ENCODE results near the gene SPDYE17.
"Not testable (repeated sequence)": the region's sequence is repeated elsewhere in the genome, so short reads cannot be mapped to it uniquely, and the experiment has no call there.

The SPDYE17 gene, protein sequence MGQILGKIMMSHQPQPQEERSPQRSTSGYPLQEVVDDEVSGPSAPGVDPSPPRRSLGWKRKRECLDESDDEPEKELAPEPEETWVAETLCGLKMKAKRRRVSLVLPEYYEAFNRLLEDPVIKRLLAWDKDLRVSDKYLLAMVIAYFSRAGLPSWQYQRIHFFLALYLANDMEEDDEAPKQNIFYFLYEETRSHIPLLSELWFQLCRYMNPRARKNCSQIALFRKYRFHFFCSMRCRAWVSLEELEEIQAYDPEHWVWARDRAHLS

DNA sequence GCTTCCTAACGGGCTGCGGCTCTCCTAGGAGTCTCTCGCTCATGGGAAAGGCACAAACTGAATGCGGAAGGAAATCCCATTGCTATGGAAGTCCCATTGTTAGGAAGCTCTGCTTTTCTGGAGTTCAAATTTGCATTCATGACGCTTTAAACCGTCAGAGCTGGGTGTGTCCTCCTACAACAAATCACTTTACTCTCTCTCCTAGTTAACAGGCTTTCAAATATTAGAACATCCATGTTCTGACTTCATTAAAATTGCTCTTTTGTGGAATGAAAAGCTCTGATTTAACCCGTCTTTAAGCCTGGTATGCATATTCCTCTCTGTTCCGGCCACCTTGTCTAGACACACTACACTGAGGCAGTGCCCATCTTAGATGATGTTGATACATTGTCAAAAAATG lies at the start of gene SPDYE17:
SPDYE17 (minus strand) TSS at position 101 of the 400 bp plus-strand sequence. CDS start 1,791 bp downstream, outside the sequence.
- not testable (repeated sequence) for DNase-seq

DNA sequence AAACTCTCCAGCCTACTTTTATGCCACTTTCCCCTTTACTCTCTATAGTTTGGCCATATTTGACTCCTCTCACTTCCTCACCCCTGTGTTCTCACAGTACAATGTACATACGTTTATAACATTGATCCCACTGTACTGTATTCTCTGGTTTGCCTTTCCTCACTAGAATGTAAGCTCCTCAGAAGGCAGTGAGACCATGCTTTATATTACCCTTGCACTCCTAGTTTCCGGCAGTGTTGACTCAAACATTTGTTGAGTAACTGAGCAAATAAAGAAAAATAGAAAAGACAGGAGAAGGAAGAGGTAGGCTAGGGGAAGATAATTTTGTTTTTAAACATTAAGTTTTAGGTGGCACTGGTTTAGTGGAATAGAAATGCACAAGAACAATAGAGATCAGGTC lies 48.1 kb upstream of the SPDYE17 start:
- DNase-seq, result not testable (repeated sequence)

DNA sequence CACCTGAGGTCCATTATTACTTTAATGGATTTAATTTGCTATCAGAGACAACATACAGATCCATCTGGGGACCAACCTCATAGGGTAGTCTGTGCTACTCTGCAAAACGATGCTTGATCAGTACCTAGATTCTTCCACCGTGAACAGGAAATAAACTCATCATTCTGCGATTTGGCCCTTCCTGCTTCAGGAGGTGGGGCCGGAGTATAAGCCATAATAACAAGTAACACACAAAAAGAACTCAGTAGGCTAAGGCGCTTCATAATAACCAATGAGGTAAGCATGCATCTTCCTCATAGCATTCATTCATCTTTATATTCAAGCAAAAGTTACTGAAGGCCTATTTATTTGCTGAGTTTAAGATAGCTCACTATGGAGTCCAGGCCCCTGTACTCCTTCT lies 47.5 kb upstream of the SPDYE17 start:
- DNase-seq, result not testable (repeated sequence)

DNA sequence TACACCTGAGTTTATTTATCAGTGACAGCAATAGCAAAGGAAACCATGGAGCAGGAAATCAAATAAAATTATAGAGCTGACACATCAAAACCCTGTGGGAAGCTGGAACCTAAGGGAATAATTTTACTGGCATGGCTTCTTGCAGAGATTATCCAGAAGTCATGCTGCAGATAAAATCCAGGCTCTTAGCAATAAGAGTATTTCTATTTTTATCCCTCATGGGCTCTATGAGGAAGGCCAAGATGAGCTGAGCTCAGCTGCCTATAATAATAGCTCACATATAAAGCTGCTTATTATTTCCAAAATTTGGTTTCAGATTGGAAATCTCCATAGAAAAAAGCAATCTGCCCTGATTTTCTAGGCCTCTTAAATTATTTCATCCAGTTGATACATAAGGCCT lies 47.0 kb upstream of the SPDYE17 start:
- DNase-seq, result not testable (repeated sequence)

DNA sequence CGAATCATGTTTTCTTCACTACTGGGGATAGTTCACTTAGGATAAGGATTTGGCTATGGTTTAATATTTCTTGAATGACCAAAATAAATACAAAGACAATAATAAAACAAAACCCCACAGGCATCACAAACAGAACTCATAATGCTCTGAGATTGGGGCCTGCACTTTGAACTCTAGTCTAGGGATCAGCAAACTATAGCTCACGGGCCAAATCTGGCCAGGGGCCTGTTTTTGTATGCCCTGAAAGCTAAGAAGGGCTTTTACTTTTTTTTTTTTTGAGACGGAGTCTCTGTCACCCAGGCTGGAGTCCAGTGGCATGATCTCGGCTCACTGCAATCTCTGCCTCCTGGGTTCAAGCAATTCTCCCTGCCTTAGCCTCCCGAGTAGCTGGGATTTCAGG lies 44.9 kb upstream of the SPDYE17 start:
- DNase-seq, result not testable (repeated sequence)

DNA sequence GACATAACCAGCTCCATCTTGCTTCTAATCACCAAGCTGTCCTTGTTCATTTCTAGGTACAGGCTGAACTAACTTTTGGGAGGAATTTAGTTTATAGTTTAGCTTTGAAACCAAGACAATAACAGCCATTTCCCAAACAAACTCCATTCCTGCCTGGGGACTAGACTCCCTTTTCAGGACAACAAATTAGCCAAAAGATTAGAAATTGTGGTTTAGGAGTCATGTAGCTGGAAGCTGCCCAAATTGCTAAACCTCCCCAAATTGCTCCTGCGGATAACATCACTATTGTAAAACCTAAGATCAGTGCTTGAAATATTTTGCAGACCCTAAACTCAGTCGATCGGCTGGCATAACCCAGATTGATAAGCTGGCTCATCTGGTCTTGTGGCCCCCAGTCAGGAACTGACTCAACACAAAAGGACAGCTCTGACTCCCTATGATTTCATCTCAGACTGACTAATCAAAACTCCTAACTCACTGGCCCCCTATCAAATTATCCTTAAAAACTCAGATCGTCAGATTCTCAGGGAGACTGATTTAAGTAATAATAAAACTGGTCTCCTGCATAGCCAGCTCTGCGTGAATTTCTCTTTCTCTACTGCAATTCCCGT lies 42.7 kb upstream of the SPDYE17 start:
- DNase-seq, result not testable (repeated sequence)

DNA sequence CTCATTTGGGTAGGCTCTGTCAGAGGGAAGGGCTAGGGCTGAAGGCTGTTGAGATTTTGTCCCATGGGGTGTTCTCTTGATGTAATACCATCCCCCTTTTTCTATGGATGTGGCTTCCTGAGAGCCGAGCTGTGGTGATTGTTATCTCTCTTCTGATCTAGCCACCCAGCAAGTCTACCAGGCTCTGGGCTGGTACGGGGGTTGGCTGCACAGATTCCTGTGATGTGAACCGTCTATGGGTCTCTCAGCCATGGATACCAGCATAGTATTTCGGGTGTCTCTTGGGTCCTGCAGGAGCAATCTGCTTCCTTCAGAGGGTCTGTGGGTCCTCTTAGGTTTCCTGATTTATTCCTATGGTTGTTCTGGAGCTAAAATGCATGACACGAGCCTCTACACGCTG lies 38.9 kb upstream of the SPDYE17 start:
- not testable (repeated sequence) for DNase-seq

DNA sequence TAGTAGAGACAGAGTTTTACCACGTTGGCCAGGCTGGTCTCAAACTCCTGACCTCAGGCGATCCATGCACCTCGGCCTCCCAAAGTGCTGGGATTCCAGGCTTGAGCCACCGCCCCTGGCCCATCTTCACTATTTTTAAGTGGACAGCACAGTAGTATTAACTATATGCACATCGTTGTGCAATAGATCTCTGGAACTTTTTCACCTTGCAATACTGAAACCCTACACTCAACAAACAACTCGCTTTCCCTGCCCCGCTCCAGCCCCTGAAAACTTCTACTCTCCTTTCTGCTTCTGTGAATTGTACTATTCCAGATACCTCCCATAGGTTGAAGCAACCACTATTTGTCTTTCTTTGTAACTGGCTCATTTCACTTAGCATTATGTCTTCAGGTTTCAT lies 33.7 kb upstream of the SPDYE17 start:
- DNase-seq, result not testable (repeated sequence)

DNA sequence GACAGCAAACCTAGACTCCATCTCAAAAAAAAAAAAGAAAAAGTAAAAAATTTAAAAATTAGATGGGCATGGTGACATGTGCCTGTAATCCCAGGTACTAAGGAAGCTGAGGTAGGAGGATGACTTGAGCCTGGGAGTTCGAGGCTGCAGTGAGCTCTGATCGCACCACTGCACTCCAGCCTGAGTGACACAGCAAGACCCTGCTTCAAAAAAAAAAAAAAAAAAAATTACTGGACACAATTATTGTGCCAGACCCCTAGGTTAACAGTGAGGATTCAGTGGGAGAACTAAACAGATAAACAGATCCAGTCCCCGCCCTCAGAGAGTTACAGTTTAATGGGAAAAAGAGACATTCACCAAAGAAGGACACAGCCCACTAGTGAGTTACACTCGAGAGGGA lies 31.6 kb upstream of the SPDYE17 start:
- not testable (repeated sequence) for DNase-seq

DNA sequence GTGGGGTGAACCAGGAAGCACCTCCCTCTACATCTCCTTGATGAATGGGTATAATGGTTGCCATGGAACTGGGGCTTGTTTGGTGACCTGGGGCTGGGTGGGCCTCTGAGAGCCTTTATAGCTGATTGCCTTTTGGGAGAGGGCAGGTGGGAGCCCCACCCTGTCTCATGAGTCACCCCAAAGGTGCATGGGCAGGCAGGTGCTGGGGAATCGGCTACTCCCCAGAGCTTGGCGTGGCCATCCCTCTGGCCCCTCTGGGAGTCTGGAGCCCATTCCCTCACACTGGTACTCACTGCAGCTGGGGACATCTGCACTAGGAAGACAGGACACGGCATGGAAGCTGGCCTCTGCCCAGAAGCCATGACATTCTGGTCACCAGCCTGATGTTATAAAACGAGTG lies 30.4 kb upstream of the SPDYE17 start, which contains the start of gene SPDYE18:
SPDYE18 (minus strand) TSS at position 2 of the 400 bp plus-strand sequence. CDS start 2,046 bp downstream, outside the sequence.
- not testable (repeated sequence) for DNase-seq

DNA sequence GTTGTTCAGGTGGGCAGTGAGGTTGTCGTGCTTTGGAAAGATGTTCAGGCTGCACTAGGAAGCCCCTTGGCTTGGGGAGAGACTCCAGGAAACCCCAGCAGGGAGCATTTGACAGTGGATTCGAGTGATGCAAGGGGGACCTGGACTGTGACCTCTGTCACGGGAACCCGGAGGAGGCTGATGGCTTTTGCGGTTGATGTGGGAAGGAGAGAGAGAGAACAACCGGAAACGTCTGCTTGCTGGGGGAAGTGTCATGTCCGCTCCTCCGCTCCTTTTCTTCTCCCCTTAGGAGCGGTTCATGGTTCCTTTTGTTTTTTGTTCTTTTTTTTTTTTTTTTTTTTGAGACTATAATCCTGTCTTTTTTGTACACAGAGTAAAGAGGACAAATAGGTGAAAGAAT lies 5.8 kb downstream of the SPDYE17 start:
- DNase-seq, result not testable (repeated sequence)

DNA sequence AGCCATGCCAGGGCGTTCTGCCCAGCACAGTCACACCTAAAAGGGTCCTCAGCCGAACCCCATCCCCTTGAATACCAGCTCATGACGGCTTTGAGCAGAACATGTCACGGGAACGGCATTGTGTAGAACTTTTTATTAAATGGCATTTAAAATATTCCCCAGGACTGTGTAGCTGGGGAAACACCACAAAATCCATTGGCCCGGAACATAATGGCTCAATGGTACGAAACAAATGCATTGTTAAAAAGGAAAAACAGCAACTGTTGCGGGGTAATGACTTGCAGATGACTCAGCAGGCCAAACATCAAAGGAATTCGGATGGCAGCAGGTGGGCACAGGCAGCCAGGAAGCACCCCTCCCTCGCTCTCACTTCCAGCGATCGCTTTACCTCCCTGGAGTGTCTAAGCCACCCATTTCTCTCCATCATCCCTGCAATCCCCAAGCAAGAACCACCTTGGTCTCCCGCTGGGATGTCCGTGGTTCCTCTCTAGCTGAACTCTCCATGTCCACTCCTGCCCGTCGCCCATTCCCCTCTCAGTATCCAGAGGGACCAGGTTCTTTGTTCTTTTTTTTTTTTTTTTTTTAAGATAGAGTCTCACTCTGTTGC lies 22.0 kb downstream of the SPDYE17 start:
- DNase-seq, result not testable (repeated sequence)

DNA sequence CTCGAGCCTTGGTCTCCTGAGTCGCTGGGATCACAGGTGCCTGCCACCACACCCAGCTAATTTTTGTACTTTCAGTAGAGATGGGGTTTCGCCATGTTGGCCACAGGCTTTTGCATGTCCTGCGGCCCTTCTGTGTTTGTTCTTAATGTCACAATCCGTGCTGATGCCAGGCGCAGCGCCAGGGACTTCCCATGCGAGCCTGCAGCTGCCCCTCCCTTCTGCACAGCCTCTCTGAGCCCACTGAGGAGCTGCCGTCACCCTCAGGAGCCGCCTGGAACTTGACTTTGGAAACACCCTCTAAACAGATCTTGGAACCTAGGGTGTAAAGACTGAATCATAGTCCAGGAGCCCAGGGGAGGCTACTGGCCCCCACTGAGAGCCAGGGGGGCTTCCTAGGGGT lies 24.2 kb downstream of the SPDYE17 start:
- not testable (repeated sequence) for DNase-seq

DNA sequence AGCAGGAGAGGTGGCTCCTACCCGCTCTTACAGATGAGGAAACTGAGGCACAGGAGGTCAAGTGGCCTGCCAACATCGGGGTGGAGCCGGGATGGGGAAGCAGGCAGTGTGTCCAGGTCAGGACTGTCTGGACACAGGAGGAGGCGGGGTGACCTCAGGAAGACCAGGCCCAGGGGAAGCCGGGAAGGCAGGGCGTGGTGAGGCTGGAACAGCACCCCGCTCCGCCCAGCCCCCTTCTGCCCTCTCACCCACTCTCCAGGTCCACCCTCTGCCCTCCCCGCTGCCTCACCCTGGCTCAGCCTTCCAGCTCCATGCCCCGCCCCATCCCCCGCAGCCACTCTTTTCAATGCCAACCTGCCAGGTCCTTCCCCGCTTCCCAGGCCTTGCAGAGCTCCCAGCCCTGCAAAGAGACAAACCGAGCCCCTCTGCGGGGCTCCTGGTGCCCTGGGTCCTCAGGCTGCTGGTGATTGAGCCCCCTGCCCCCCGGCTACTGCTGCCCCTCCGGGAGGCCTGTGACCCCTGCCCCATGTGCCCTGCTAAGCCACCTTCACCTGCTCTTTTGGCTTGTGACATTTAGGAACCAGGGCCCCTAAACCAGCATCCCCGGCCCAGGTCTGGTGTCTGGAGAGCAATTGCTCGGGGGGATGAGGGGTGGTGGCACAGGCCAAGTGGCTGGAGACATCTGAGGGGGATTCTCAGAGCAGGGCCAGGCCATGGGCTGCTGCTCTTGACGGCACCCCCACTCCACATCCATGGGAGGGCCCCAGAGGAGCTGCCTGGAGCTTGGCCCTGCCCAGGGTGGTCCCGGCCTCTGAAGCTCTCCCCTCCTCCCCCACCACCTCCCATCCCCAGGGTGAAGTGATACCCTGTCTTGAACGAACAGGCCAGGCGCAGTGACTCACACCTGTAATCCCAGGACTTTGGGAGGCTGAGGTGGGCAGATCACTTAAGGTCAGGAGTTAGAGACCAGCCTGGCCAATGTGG lies 25.7 kb downstream of the SPDYE17 start:
- DNase-seq, result not testable (repeated sequence)

DNA sequence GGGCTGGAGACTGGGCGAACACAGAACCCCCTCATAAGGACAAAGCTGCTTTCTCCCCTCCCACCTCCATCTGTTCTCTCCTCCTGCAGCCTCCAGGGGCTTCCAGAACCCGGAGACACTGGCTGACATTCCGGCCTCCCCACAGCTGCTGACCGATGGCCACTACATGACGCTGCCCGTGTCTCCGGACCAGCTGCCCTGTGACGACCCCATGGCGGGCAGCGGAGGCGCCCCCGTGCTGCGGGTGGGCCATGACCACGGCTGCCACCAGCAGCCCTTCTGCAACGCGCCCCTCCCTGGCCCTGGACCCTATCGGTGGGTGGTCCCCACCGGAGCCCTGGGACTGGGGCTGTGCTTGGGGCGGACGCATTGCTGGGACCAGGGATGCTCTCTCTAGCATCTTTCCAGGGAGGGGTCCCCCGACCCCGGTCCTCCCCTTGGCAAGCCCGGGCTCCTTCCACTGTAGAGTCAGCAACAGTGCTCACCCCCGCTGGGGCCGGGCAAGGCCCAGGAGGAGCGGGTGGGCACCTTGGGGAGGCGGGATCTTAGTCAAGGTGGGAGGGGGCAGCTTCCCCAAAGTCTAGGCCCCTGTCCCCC lies 26.6 kb downstream of the SPDYE17 start:
- DNase-seq, result not testable (repeated sequence)

DNA sequence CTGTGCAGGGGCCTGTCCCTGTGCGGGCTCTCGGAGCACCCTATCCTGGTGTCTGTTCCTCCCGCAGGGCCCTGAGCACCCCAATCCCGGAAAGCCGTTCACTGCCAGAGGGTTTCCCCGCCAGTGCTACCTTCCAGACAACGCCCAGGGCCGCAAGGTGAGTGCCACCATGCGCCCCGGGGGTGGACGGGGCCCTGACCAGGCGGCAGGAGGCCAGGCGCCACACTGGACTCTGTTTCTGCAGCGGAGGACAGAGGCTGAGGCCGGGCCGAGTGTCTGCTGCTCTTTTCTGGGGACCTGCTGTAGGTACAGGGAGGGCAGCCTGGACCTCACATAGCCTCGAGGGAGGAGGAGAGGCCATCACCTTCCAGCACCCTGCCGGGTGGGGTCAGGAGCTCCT lies 28.0 kb downstream of the SPDYE17 start:
- not testable (repeated sequence) for DNase-seq

DNA sequence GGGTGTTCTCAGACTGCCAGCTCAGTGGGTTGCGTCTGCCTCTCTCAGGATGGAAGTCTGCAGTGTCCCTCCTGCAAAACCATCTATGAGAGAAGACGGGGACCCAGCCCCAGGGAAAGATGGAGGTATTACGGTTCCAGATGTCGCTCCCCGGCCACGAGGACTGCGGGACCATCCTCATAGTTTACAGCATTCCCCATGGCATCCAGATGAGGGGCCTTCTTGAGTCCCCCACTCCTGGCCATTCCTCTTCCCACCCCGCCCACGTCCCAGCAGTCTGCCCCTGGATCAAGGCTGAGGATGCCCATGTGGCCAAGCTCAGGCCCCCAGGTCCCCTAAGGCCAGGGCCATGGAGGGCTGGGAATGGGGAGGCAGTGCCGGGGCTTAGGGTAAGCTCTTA lies 28.9 kb downstream of the SPDYE17 start:
- not testable (repeated sequence) for DNase-seq

DNA sequence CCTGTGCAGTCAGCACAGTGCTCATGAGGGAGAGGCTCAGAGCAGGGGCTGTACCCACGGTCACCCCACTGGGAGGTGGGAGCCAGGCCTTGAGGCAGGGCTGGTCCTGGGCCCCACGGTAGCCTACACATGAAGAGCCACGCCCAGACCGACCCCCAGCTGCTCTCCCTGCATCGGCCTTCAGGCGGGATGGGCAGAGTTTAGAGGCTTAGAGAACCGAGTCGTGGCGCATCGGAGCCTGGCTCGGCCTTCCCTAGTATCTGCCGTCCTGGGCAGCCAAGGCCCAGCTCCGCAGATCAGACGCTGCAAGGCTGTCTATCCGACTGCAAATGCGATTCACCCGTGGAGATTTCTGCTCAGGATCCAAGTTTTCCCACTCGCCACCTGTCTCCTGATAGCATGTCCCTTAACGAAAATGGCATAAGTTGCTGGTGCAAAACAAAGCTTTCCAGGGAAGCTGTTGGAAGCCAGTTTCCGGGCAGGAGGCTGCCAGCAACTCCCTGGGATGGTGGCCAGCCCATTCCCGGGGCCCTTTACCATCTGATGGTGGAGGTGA lies 29.4 kb downstream of the SPDYE17 start:
- not testable (repeated sequence) for DNase-seq

DNA sequence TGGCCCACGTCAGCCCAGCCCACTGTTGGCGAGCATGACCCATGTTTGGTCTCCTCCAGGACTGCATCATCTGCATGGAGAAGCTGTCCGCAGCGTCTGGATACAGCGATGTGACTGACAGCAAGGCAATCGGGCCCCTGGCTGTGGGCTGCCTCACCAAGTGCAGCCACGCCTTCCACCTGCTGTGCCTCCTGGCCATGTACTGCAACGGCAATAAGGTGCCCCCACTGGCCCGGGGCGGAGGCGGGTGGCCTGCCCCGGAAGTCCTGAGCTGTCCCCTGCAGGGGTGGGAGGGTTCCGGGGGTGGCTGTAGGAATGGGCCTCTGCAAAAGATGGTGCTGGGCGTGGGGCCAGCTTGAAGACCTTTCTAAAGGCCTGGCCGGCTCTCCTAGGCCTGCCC lies 30.1 kb downstream of the SPDYE17 start:
- DNase-seq, result not testable (repeated sequence)

DNA sequence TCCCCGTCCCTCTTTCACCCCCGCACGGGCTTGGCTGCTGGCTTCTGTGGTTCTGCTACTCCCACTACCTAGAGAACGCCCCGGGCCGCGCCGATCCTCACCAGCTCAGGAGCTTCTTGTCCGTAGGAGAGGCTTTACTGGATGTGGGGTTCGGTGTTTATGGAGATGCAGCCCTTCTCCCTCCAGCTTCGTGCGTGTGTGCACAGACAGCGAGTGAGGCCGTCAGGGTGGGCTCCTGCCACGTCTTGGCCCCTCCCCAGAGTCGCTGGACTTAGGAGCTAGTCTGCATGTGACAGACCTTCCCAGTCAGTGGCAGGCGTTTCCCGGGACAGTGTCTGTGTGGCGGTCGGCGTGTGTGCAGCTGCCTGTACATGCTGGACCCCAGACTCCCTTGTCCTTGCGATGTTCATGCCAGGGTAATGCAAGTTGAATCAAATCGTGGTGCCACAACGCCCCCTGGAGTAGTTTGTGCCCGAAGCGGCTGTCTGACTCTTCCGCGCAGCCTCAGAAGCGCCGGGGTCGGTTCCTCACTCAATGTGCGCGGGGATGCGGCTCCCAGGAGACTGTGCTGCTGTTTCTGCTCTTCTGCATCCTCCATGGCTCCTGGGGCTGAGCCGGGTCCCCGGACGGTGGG lies 32.6 kb downstream of the SPDYE17 start:
- not testable (repeated sequence) for DNase-seq

DNA sequence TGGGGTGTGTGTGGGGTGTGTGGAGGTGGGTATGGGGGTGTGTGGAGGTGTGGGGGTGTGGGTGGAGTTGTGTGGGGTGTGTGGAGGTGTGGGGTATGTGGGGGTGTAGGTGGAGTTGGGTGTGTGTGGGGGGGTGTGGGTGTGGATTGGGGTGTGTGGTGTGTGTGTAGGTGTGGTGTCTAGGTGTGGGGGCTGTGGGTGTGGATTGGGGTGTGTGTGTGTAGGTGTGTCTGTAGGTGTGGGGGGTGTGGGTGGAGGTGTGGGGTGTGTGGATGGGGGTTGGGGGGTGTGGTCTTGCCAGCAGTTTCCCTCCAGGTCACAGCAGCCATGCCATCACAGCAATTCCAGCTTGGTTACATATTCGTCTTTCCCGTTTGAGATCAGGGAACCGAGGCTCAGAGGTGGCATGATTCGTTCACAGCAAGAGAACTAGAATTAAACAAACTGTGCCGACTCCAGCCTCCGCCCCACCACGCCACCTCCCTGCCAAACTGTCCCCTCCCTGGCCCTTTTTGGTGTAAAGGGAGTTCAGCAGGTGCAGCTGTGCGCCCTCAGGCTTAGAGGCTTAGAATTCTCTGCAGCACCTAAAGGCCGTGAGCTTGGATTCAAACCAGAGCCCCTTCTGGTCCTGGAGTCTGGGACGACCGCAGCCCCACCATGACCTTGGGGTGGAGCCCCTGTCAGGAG lies 33.3 kb downstream of the SPDYE17 start:
- DNase-seq, result not testable (repeated sequence)

Data from COR-L47 (cell line).